ENCODE measurements around the gene MTG2. TPM values are rescaled to one million over a fixed set of nuclear protein-coding genes. Genes with fewer than 3 reads are reported as not detected.

The MTG2 gene
- total RNA-seq, 1 donor from 2014 or later, result 29.3 TPM

DNA sequence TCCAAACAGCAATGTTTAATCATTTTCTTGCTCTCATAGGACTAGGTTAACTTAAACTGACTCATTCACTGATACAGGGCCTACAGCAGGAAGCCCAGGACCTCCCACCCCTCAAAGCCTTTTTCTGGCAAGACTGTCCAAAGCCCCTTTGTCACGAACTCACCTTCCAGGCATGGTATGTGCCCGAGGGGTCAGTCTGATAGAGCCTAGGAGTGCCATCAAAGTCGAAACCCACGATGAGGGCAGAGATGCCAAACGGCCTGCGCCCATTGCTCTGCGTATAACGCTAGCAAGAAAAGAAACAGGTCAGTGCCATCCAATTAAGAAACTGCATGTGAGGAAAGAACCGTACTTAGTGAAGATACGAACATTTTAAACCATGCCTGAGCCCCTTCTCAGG lies 43.9 kb upstream of the MTG2 start:
- TF ChIP-seq, protein P1, sequence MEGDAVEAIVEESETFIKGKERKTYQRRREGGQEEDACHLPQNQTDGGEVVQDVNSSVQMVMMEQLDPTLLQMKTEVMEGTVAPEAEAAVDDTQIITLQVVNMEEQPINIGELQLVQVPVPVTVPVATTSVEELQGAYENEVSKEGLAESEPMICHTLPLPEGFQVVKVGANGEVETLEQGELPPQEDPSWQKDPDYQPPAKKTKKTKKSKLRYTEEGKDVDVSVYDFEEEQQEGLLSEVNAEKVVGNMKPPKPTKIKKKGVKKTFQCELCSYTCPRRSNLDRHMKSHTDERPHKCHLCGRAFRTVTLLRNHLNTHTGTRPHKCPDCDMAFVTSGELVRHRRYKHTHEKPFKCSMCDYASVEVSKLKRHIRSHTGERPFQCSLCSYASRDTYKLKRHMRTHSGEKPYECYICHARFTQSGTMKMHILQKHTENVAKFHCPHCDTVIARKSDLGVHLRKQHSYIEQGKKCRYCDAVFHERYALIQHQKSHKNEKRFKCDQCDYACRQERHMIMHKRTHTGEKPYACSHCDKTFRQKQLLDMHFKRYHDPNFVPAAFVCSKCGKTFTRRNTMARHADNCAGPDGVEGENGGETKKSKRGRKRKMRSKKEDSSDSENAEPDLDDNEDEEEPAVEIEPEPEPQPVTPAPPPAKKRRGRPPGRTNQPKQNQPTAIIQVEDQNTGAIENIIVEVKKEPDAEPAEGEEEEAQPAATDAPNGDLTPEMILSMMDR (IDR thresholded peaks at IDR 0.05), result no peak
- Mint-ChIP-seq H3K36me3 (ENCODE audit: unreplicated experiment) (peaks cover 27% of the 10 kb centered on the region), H3K4me1 (ENCODE audit: unreplicated experiment) (peaks cover 22% of the 10 kb centered on the region), H3K27ac (ENCODE audit: unreplicated experiment) (no peak overlapping the region), H3K9me3 (ENCODE audit: unreplicated experiment) (no peaks in the 10 kb centered on the region), H3K4me3 (ENCODE audit: unreplicated experiment) (no peak overlapping the region), H3K27me3 (ENCODE audit: unreplicated experiment) (no peaks in the 10 kb centered on the region)
- no peak for DNase-seq (ENCODE audit: extremely low spot score, unreplicated experiment)

DNA sequence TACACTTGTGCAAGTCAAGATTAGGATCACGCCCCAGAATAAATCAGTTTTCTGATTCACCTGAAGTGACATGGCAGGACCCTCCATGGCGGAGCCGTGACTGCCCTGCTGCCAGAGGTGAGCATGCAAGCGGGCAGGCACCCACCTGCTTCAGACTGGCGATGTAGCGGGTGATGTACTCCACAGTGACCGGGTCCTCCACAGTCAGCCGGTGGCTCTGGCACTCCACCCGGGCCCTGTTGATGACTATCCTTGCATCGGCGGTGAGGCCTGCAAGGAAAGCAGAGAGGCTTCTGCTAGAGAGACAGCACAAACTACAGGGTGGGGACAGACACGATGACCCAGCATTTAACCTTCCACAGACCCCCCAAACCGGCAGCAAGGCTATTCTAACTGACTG lies 43.2 kb upstream of the MTG2 start:
- no peaks in the 10 kb centered on the region for H3K27me3 Mint-ChIP-seq (ENCODE audit: unreplicated experiment)
- no peak overlapping the region for H3K27ac Mint-ChIP-seq (ENCODE audit: unreplicated experiment)
- peaks cover 25% of the 10 kb centered on the region for H3K4me1 Mint-ChIP-seq (ENCODE audit: unreplicated experiment)
- peaks cover 25% of the 10 kb centered on the region for H3K36me3 Mint-ChIP-seq (ENCODE audit: unreplicated experiment)
- DNase-seq (ENCODE audit: extremely low spot score, unreplicated experiment), result no peak
- no peak overlapping the region for H3K4me3 Mint-ChIP-seq (ENCODE audit: unreplicated experiment)
- TF ChIP-seq, protein P1 (IDR thresholded peaks at IDR 0.05), result no peak
- H3K9me3 Mint-ChIP-seq (ENCODE audit: unreplicated experiment), result no peaks in the 10 kb centered on the region

DNA sequence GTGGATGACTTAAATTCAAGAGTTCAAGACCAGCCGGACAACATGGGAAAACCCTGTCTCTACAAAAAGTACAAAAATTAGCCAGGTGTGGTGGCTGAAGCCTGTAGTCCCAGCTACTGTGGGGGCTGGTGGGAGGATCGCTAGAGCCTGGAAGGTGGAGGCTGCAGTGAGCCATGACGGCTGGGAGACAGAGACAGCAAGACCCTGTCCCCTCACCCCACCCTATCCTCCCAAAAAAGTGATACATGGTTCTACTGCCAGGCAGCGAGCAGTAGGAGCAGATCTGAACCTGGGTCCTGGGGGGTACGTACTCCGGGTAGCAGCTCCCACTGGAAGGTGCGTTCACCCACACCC lies 41.8 kb upstream of the MTG2 start:
- H3K27ac Mint-ChIP-seq (ENCODE audit: unreplicated experiment), result peak overlapping the region; percentile 89
- H3K36me3 Mint-ChIP-seq (ENCODE audit: unreplicated experiment), result peaks cover 25% of the 10 kb centered on the region
- H3K9me3 Mint-ChIP-seq (ENCODE audit: unreplicated experiment), result no peaks in the 10 kb centered on the region
- no peak for DNase-seq (ENCODE audit: extremely low spot score, unreplicated experiment)
- H3K27me3 Mint-ChIP-seq (ENCODE audit: unreplicated experiment), result no peaks in the 10 kb centered on the region
- H3K4me1 Mint-ChIP-seq (ENCODE audit: unreplicated experiment), result peaks cover 38% of the 10 kb centered on the region
- peak overlapping the region; percentile 85 for H3K4me3 Mint-ChIP-seq (ENCODE audit: unreplicated experiment)
- TF ChIP-seq, protein P1 (IDR thresholded peaks at IDR 0.05), result no peak

DNA sequence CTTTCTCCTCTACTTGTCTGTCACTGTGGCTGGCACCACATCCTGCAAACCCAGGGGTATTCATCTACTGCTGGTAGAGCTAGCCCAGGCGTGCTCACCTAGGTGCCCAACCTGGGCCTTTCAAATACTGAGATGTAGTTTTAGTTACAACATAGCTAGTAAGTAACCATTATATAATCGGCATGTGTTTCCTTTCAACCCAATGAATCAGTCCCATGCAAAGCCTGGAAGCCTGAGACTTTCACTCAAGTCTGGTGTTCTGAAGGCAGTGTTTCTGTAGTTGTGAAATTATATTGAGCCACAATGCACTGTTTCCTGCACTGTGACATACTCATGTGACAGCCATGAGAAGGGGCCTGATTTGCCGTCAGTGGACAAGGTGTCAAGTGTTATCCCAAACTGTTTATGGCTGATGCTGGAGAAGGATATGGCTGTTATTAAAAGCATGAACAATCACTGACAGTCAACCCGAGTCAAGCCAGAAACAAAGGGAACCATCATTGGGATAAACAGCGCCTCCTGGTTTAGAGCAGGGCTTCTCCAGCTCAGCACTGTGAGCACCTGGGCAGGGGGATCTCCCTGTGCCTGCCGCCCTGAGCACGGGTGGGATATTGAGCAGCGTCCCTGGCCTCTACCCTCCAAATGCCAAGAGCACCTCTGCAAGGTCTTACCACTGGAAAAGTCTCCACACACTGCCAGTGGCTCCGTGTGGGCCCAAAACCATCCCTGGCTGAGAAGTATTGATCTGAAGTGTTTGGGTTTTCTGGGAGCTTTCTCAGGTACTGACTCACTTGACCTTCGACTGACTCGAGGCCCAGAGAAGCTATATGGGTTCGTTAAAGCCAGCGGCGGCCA lies 41.2 kb upstream of the MTG2 start:
- H3K9me3 Mint-ChIP-seq (ENCODE audit: unreplicated experiment), result no peaks in the 10 kb centered on the region
- H3K4me1 Mint-ChIP-seq (ENCODE audit: unreplicated experiment), result peaks cover 40% of the 10 kb centered on the region
- TF ChIP-seq, protein P1 (IDR thresholded peaks at IDR 0.05), result peak; percentile 51
- H3K27me3 Mint-ChIP-seq (ENCODE audit: unreplicated experiment), result no peaks in the 10 kb centered on the region
- peak overlapping the region; percentile 89 for H3K27ac Mint-ChIP-seq (ENCODE audit: unreplicated experiment)
- H3K4me3 Mint-ChIP-seq (ENCODE audit: unreplicated experiment), result peak overlapping the region; percentile 85
- DNase-seq (ENCODE audit: extremely low spot score, unreplicated experiment), result no peak
- peaks cover 25% of the 10 kb centered on the region for H3K36me3 Mint-ChIP-seq (ENCODE audit: unreplicated experiment)

DNA sequence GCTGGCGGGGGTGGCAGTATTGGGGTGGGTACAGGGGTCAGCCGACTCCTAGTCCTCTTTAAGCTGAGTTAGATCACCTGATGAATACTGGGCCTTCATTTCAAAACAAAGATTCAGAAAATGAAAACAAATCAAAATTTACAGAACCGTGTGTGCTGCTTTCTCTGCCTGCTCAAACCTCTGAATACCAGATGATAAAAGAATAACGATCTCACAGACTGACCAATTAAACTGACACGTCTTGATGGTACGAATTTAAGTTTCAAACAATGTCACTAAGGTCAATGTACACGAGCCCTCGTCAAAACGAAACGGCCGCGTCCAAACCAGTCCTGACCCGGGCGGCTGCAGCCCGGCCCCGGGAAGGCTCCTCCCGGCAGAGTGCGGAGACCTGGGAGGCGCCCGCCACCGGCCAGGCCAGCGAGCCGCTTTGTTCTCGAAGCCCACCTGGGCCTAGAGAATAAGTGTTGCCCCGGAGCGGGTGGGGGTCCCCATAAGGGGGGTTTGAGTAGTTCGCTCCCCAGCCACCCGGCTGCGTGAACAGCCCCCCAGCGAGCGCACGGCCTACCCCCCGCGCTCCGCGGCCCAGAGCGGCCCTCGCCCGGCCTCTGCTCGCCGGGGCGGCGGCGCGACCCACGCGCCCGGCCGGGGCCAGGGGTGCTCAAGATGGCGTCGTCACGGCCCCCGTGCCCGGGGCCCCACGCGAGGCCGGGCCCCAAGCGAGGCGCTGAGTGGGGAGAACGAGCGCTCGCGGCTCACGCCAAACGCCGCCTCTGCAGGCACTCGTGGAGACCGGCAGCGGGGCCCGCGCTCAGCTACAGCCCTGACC lies 40.4 kb upstream of the MTG2 start:
- no peak for DNase-seq (ENCODE audit: extremely low spot score, unreplicated experiment)
- peak overlapping the region; percentile 89 for H3K27ac Mint-ChIP-seq (ENCODE audit: unreplicated experiment)
- H3K36me3 Mint-ChIP-seq (ENCODE audit: unreplicated experiment), result peaks cover 21% of the 10 kb centered on the region
- TF ChIP-seq, protein P1 (IDR thresholded peaks at IDR 0.05), result no peak
- H3K4me3 Mint-ChIP-seq (ENCODE audit: unreplicated experiment), result peak overlapping the region; percentile 85
- no peaks in the 10 kb centered on the region for H3K9me3 Mint-ChIP-seq (ENCODE audit: unreplicated experiment)
- no peaks in the 10 kb centered on the region for H3K27me3 Mint-ChIP-seq (ENCODE audit: unreplicated experiment)
- peaks cover 42% of the 10 kb centered on the region for H3K4me1 Mint-ChIP-seq (ENCODE audit: unreplicated experiment)

All from osteocyte (in vitro differentiated cells).